ENCODE measurements around the gene TPP1.

GRCh38 chr11:6615882-6616585 lies 3.2 kb downstream of the TPP1 start:
- TF ChIP-seq, protein P1, sequence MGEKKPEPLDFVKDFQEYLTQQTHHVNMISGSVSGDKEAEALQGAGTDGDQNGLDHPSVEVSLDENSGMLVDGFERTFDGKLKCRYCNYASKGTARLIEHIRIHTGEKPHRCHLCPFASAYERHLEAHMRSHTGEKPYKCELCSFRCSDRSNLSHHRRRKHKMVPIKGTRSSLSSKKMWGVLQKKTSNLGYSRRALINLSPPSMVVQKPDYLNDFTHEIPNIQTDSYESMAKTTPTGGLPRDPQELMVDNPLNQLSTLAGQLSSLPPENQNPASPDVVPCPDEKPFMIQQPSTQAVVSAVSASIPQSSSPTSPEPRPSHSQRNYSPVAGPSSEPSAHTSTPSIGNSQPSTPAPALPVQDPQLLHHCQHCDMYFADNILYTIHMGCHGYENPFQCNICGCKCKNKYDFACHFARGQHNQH (CRISPR knock-in tag; IDR thresholded peaks at IDR 0.05): no peak
- TF ChIP-seq, protein P2, sequence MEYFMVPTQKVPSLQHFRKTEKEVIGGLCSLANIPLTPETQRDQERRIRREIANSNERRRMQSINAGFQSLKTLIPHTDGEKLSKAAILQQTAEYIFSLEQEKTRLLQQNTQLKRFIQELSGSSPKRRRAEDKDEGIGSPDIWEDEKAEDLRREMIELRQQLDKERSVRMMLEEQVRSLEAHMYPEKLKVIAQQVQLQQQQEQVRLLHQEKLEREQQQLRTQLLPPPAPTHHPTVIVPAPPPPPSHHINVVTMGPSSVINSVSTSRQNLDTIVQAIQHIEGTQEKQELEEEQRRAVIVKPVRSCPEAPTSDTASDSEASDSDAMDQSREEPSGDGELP (IDR thresholded peaks at IDR 0.05; ENCODE audit: borderline replicate concordance, low read depth): no peak
- no peak for TF ChIP-seq EP300 (IDR thresholded peaks at IDR 0.05; ENCODE audit: low read depth in 2 of 2, low read length in 2 of 2)
- TF ChIP-seq EP300 (CRISPR knock-in tag; IDR thresholded peaks at IDR 0.05; ENCODE audit: borderline replicate concordance): no peak
- no peak for TF ChIP-seq JUND (CRISPR knock-in tag; IDR thresholded peaks at IDR 0.05)
- TF ChIP-seq, protein P3, sequence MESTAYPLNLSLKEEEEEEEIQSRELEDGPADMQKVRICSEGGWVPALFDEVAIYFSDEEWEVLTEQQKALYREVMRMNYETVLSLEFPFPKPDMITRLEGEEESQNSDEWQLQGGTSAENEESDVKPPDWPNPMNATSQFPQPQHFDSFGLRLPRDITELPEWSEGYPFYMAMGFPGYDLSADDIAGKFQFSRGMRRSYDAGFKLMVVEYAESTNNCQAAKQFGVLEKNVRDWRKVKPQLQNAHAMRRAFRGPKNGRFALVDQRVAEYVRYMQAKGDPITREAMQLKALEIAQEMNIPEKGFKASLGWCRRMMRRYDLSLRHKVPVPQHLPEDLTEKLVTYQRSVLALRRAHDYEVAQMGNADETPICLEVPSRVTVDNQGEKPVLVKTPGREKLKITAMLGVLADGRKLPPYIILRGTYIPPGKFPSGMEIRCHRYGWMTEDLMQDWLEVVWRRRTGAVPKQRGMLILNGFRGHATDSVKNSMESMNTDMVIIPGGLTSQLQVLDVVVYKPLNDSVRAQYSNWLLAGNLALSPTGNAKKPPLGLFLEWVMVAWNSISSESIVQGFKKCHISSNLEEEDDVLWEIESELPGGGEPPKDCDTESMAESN (CRISPR knock-in tag; conservative IDR thresholded peaks at IDR 0.05): no peak

Data from HepG2 (cell line).